Adrenal gland (tissue), 12 donors: ENCODE results near the gene TPPP3. TPM values are rescaled to one million over a fixed set of nuclear protein-coding genes. Genes with fewer than 3 reads are reported as not detected.

Experiments used
- DNase-seq, 7 donors: peaks; one replicate each; pipeline ENCODE4 v3.0.0-alpha.2; 2019 to 2020
- H3K27ac ChIP-seq, 5 donors: fragments of 200-600 bp; sonication (generic) in 4 of 5; 1 replicate in 3 of 5; 2 replicates in 2 of 5; pipeline versions ENCODE4 v1.5.1 to v1.8.0; 2016 to 2020; ENCODE audit warnings: mild to moderate bottlenecking in 1 of 5
- H3K27me3 ChIP-seq: fragments of 200-600 bp; 2 replicates; pipeline ENCODE4 v1.8.0; 2021
- H3K36me3 ChIP-seq, 2 donors: fragments of 200-600 bp; replicated peaks in 1 of 2; 1 replicate in 1 of 2; 2 replicates in 1 of 2; pipeline versions ENCODE4 v1.5.1 to v1.8.0; 2018 to 2022
- H3K4me1 ChIP-seq, 2 donors: fragments of 200-600 bp; replicated peaks in 1 of 2; 1 replicate in 1 of 2; 2 replicates in 1 of 2; pipeline versions ENCODE4 v1.5.1 to v1.8.0; 2018 to 2021
- H3K4me3 ChIP-seq, 4 donors: fragments of 200-600 bp; sonication (generic) in 3 of 4; one replicate each; pipeline ENCODE4 v1.5.1; 2016 to 2018
- H3K9me3 ChIP-seq, 3 donors: fragments of 200-600 bp; sonication (generic) in 1 of 3; replicated peaks in 1 of 3; 1 replicate in 2 of 3; 2 replicates in 1 of 3; pipeline versions ENCODE4 v1.5.1 to v1.8.0; 2016 to 2021
- CTCF ChIP-seq, 6 experiments: fragments of 450-650 bp in 4 of 6; fragments of 200-600 bp in 2 of 6; sonication (generic) in 1 of 6; IDR thresholded peaks; 1 replicate in 5 of 6; 2 replicates in 1 of 6; pipeline versions ENCODE4 v1.5.1 to v1.8.0; 2016 to 2021; ENCODE audit warnings: antibody characterized with exemption in 6 of 6, mild to moderate bottlenecking in 2 of 6, moderate library complexity in 1 of 6
- POLR2A ChIP-seq, 2 donors: fragments of 450-650 bp; IDR thresholded peaks; one replicate each; pipeline ENCODE4 v1.6.1; 2017; ENCODE audit warnings: antibody characterized with exemption in 2 of 2, mild to moderate bottlenecking in 2 of 2, moderate library complexity in 1 of 2
- WGBS, 4 donors: extraction: QIAGEN DNeasy Blood & Tissue Kit in 2 of 4; methylation state at CpG; one replicate each; pipeline versions ENCODE4 v1.1.5 to v1.1.7; 2013 to 2017; 5-methylcytosine and 5-hydroxymethylcytosine counted together
- intact Hi-C, 2 donors: fragments of 100-400 bp; cut with DNase I; formaldehyde crosslinking; loops; one replicate each; pipeline versions ENCODE4 v1.14.1 to v1.15.0; 2022 to 2023
- polyA plus RNA-seq, 3 donors: library from polyadenylated mRNA; stranded (reverse); fragments of 200-250 nt in 2 of 3; fragments of 350-450 nt in 1 of 3; fragmentation: Illumina TruSeq in 1 of 3; extraction: RNeasy Lipid Tissue Mini Kit (QIAGEN cat#74804) in 1 of 3; gene quantifications; one replicate each; pipeline ENCODE4 v1.2.3, GENCODE V29; 2013 to 2014
- total RNA-seq, 9 donors: library from RNA; depleted of rRNA in 4 of 9; stranded (reverse); fragments of >200 nt in 4 of 9; fragments of 120-200 nt in 1 of 9; fragmentation: NEBNext Ultra II Directional in 1 of 9; extraction: Animal tissue kit (Norgen Biotek cat#: 25700) in 1 of 9; gene quantifications; one replicate each; pipeline versions ENCODE4 v1.1.0 to v1.2.4, GENCODE V29; 2013 to 2023
- donor health status: healthy with polysubstance abuse.
- donor health status: Bipolar disorder and iron deficiency.
- donor health status: DM: yes; HTN: yes; CAD: no.
- donor health status: DM: no; HTN: no; CAD: no.
- donor health status: DM: no; HTN: no; CAD: no.
- donor health status: DM: yes; HTN: yes; CAD: no.

The TPPP3 gene
- total and polyA plus RNA-seq, 12 donors: 1.1 to 22.7 (median 7.5) TPM; not detected in 1

- Histone ChIP-seq H3K27me3 (no peaks in the 10 kb centered on the region), H3K36me3 (no peaks in the 10 kb centered on the region), H3K27ac (no peak overlapping the region), H3K9me3 (no peaks in the 10 kb centered on the region), H3K4me1 (peaks cover 16 to 20% of the 10 kb centered on the region in 2 donors), H3K4me3 (no peak overlapping the region)
- intact Hi-C loops: no loop called here
- DNase-seq: no peak
- WGBS, 4 donors: 55 to 64% (median 59%) methylated on average over 2 of the region's 2 CpGs
- TF ChIP-seq CTCF (IDR thresholded peaks at IDR 0.05) (no peak), POLR2A (IDR thresholded peaks at IDR 0.05) (no peak)
Observed at GRCh38 chr16:67412294-67412693, 19.0 kb upstream of the TPPP3 start.

GRCh38 chr16:67411339-67411738 lies 18.0 kb upstream of the TPPP3 start:
- WGBS, 4 donors: 86 to 96% (median 93%) methylated on average over 3 of the region's 3 CpGs
- intact Hi-C loops: no loop called here

GRCh38 chr16:67409631-67410030 lies 16.3 kb upstream of the TPPP3 start:
- H3K4me3 ChIP-seq: no peak overlapping the region
- H3K27ac ChIP-seq: no peak overlapping the region
- no peaks in the 10 kb centered on the region for H3K9me3 ChIP-seq
- no peak for DNase-seq
- no peaks in the 10 kb centered on the region for H3K27me3 ChIP-seq
- TF ChIP-seq CTCF (IDR thresholded peaks at IDR 0.05): no peak
- no peak for TF ChIP-seq POLR2A (IDR thresholded peaks at IDR 0.05)
- 71 to 100% (median 81%) methylated on average over 4 to 9 of the region's 9 CpGs for WGBS, 4 donors
- no peaks in the 10 kb centered on the region for H3K36me3 ChIP-seq
- peaks cover 10% of the 10 kb centered on the region in 2 donors for H3K4me1 ChIP-seq
- intact Hi-C loops: no loop called here

More at GRCh38 chr16:67411339-67411738, 18.0 kb upstream of the TPPP3 start:
- DNase-seq: no peak
- TF ChIP-seq CTCF (IDR thresholded peaks at IDR 0.05) (no peak), POLR2A (IDR thresholded peaks at IDR 0.05) (no peak)
- Histone ChIP-seq H3K27me3 (no peaks in the 10 kb centered on the region), H3K27ac (no peak overlapping the region), H3K36me3 (no peaks in the 10 kb centered on the region), H3K4me3 (no peak overlapping the region), H3K4me1 (peaks cover 16 to 20% of the 10 kb centered on the region in 2 donors), H3K9me3 (no peaks in the 10 kb centered on the region)

GRCh38 chr16:67407788-67408452 lies 14.6 kb upstream of the TPPP3 start:
- WGBS, 4 donors: 81 to 86% (median 84%) methylated on average over 6 of the region's 6 CpGs
- TF ChIP-seq CTCF (IDR thresholded peaks at IDR 0.05) (no peak), POLR2A (IDR thresholded peaks at IDR 0.05) (no peak)
- Histone ChIP-seq H3K4me1 (no peaks in the 10 kb centered on the region), H3K9me3 (no peaks in the 10 kb centered on the region), H3K36me3 (no peaks in the 10 kb centered on the region), H3K4me3 (no peak overlapping the region), H3K27me3 (no peaks in the 10 kb centered on the region), H3K27ac (no peak overlapping the region)
- DNase-seq: no peak
- intact Hi-C loops: no loop called here
